Endodermal cell (in vitro differentiated cells): ENCODE data around the gene GALNT4. TPM values are rescaled to one million over a fixed set of nuclear protein-coding genes. Genes with fewer than 3 reads are reported as not detected.

Source experiments
- DNase-seq: peaks from one replicate; pipeline ENCODE4 v3.0.0-alpha.2; 2017
- H3K27ac ChIP-seq: 2 replicates; pipeline ENCODE4 v1.5.1; 2013; ENCODE audit warnings: mild to moderate bottlenecking, low read depth, low read length, moderate library complexity
- H3K27me3 ChIP-seq: 2 replicates; pipeline ENCODE4 v1.6.1; 2013; ENCODE audit warnings: mild to moderate bottlenecking, low read length, moderate library complexity; ENCODE audit not compliant: insufficient read depth, control insufficient read depth, poor library complexity, severe bottlenecking
- H3K36me3 ChIP-seq: 2 replicates; pipeline ENCODE4 v1.7.0; 2013; ENCODE audit warnings: mild to moderate bottlenecking, low read length, moderate library complexity; ENCODE audit not compliant: control insufficient read depth, insufficient read depth
- H3K4me1 ChIP-seq: one replicate; pipeline ENCODE4 v1.7.0; 2013; ENCODE audit warnings: low read length; ENCODE audit not compliant: control insufficient read depth, insufficient read depth
- H3K4me3 ChIP-seq: 2 replicates; pipeline ENCODE4 v1.5.1; 2013; ENCODE audit warnings: mild to moderate bottlenecking, low read length, moderate library complexity
- H3K9ac ChIP-seq: 2 replicates; pipeline ENCODE4 v1.6.1; 2013; ENCODE audit warnings: mild to moderate bottlenecking, low read length, moderate library complexity; ENCODE audit not compliant: poor library complexity, severe bottlenecking; ENCODE audit errors: extremely low read depth
- H3K9me3 ChIP-seq: 2 replicates; pipeline ENCODE4 v1.6.1; 2013; ENCODE audit warnings: mild to moderate bottlenecking, low read length, moderate library complexity; ENCODE audit not compliant: control insufficient read depth
- H3K27ac Mint-ChIP-seq: 2 replicates; pipeline ENCODE4 v1.8.0; 2020; ENCODE audit warnings: mixed read lengths
- H3K27me3 Mint-ChIP-seq: 2 replicates; pipeline ENCODE4 v1.8.0; 2021; ENCODE audit warnings: mild to moderate bottlenecking, mixed read lengths; ENCODE audit not compliant: insufficient read depth
- H3K36me3 Mint-ChIP-seq: 2 replicates; pipeline ENCODE4 v1.8.0; 2020; ENCODE audit warnings: low read depth, mixed read lengths
- H3K4me1 Mint-ChIP-seq: 2 replicates; pipeline ENCODE4 v1.8.0; 2020; ENCODE audit warnings: mixed read lengths
- H3K4me3 Mint-ChIP-seq: 2 replicates; pipeline ENCODE4 v1.8.0; 2020; ENCODE audit warnings: mild to moderate bottlenecking, moderate library complexity, mixed read lengths
- H3K9me3 Mint-ChIP-seq: 2 replicates; pipeline ENCODE4 v1.8.0; 2020; ENCODE audit warnings: mild to moderate bottlenecking, mixed read lengths
- WGBS, 2 experiments: methylation state at CpG; one replicate each; pipeline versions ENCODE4 v1.1.5 to v1.1.7; 2013; ENCODE audit warnings: missing lambda C conversion rate in 2 of 2, mixed read lengths in 1 of 2; ENCODE audit not compliant: insufficient coverage in 1 of 2, insufficient read length in 1 of 2; 5-methylcytosine and 5-hydroxymethylcytosine counted together
- total RNA-seq, 2 donors: library from RNA; stranded (reverse); fragmentation: NEBNext Ultra II Directional in 1 of 2; extraction: Animal tissue kit (Norgen Biotek cat#: 25700) in 1 of 2; gene quantifications; 2 replicates in 1 of 2; 3 replicates in 1 of 2; pipeline ENCODE4 v1.2.1, GENCODE V29; 2021
- TF ChIP-seq, protein P1 (sequence below): fragments of 200-600 bp; sonication (generic); conservative IDR thresholded peaks from 2 replicates; pipeline ENCODE4 v1.5.0; 2021; ENCODE audit warnings: antibody characterized with exemption, mild to moderate bottlenecking

The GALNT4 gene
- total RNA-seq, 2 donors from 2014 or later = 7.2 to 9.0 TPM

- Histone ChIP-seq H3K9ac (no peak overlapping the region), H3K9me3 (no peaks in the 10 kb centered on the region), H3K4me1 (peaks cover 7% of the 10 kb centered on the region), H3K36me3 (peaks cover 4% of the 10 kb centered on the region), H3K4me3 (no peak overlapping the region), H3K27me3 (no peaks in the 10 kb centered on the region), H3K27ac (no peak overlapping the region)
- no peaks in the 10 kb centered on the region for H3K9me3 Mint-ChIP-seq
- no peaks in the 10 kb centered on the region for H3K27me3 Mint-ChIP-seq
- 88 to 92% methylated on average over 4 of the region's 4 CpGs for WGBS, 2 experiments
- H3K27ac Mint-ChIP-seq = no peak overlapping the region
- no peak for DNase-seq
- H3K4me3 Mint-ChIP-seq = no peak overlapping the region
- TF ChIP-seq, protein P1, sequence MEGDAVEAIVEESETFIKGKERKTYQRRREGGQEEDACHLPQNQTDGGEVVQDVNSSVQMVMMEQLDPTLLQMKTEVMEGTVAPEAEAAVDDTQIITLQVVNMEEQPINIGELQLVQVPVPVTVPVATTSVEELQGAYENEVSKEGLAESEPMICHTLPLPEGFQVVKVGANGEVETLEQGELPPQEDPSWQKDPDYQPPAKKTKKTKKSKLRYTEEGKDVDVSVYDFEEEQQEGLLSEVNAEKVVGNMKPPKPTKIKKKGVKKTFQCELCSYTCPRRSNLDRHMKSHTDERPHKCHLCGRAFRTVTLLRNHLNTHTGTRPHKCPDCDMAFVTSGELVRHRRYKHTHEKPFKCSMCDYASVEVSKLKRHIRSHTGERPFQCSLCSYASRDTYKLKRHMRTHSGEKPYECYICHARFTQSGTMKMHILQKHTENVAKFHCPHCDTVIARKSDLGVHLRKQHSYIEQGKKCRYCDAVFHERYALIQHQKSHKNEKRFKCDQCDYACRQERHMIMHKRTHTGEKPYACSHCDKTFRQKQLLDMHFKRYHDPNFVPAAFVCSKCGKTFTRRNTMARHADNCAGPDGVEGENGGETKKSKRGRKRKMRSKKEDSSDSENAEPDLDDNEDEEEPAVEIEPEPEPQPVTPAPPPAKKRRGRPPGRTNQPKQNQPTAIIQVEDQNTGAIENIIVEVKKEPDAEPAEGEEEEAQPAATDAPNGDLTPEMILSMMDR = no peak
- H3K36me3 Mint-ChIP-seq = peaks cover 19% of the 10 kb centered on the region
- H3K4me1 Mint-ChIP-seq = peaks cover 12% of the 10 kb centered on the region
Measured at GRCh38 chr12:89497005-89497404, 27.6 kb downstream of the GALNT4 start.

DNA sequence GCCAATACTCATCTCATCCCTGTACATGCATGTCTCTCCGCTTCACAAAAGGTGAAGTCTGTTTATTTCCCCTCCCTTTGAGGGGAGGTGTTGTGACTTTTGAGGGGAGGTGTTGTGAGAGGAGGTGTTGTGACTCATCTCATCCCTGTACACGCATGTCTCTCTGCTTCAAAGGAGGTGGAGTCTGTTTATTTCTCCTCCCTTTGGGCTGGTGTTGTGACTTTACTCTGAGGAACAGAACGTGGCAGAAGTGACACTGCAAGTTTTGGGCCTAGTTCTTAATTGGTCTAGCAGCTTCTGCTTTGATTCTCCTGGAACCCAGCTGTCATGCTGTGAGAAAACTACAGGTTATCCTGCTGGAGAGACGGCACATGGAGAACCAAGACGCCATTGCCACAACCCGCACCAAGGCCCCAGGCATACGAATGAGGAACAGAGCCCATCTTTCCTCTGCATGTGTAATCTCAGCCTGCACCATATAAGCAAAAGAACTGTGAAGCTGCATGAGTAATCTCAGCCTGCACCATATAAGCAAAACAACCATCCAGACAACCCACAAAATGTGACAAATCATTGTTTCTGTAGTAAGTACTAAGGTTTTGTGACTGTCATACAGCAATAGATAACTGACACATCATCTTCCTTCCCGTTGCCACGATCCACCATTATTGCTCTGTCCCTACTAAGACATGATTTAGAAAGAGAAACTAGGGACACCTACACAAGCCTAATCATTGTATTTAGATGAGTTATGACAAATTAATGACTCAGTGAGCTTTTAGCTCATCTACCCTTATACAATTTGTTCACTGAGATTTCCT lies 30.0 kb downstream of the GALNT4 start:
- Histone ChIP-seq H3K4me1 (peaks cover 7% of the 10 kb centered on the region), H3K36me3 (peaks cover 4% of the 10 kb centered on the region), H3K27me3 (no peaks in the 10 kb centered on the region), H3K9ac (no peak overlapping the region), H3K9me3 (no peaks in the 10 kb centered on the region), H3K4me3 (no peak overlapping the region), H3K27ac (no peak overlapping the region)
- Mint-ChIP-seq H3K27ac (no peak overlapping the region), H3K4me1 (peaks cover 12% of the 10 kb centered on the region), H3K36me3 (peaks cover 21% of the 10 kb centered on the region), H3K27me3 (no peaks in the 10 kb centered on the region), H3K9me3 (no peaks in the 10 kb centered on the region), H3K4me3 (no peak overlapping the region)
- DNase-seq = no peak
- TF ChIP-seq, protein P1 = no peak
- WGBS, 2 experiments = 96 to 97% methylated on average over 4 to 9 of the region's 9 CpGs

DNA sequence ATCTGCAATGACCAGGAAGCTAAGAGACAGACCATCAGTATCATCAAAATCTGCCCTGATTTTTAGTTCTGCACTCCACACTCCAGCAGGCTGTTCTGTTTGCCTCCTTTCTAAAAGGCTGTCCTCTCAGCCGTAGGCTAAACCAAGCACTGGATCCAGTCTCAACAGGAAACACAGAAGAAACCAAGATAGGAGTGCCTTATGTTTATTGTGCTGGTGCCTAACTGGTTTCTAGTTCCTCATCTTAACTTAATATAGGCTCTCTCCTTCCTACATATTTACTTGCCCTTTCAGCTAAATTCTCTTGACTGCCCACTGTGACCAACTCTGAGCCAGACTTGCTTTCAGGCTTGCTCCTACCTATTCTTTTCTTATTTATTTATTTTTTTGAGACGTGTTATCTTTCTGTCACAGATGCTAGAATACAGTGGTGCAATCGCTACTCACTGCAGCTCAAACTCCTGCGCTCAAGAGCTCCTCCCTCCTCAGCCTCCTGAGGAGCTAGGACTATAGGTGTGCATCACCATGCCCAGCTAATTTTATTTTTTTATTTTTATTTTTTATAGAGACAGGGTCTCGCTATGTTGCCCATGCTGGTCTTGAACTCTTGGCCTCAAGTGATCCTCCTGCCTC lies 30.8 kb downstream of the GALNT4 start:
- no peak overlapping the region for H3K27ac Mint-ChIP-seq
- Histone ChIP-seq H3K4me1 (peaks cover 7% of the 10 kb centered on the region), H3K27me3 (no peaks in the 10 kb centered on the region), H3K4me3 (no peak overlapping the region), H3K9ac (no peak overlapping the region), H3K27ac (no peak overlapping the region), H3K36me3 (peaks cover 4% of the 10 kb centered on the region), H3K9me3 (no peaks in the 10 kb centered on the region)
- H3K4me1 Mint-ChIP-seq = peaks cover 12% of the 10 kb centered on the region
- WGBS, 2 experiments = 91 to 100% methylated on average over 4 to 5 of the region's 5 CpGs
- no peaks in the 10 kb centered on the region for H3K9me3 Mint-ChIP-seq
- H3K36me3 Mint-ChIP-seq = peaks cover 17% of the 10 kb centered on the region
- TF ChIP-seq, protein P1 = no peak
- no peak overlapping the region for H3K4me3 Mint-ChIP-seq
- no peaks in the 10 kb centered on the region for H3K27me3 Mint-ChIP-seq
- no peak for DNase-seq
